Measurements from ENCODE around the gene GNPTAB. TPM values are rescaled to one million over a fixed set of nuclear protein-coding genes. Genes with fewer than 3 reads are reported as not detected.

The GNPTAB gene
- total and polyA plus RNA-seq, 2 of the 4 experiments (the other 2 are of a cell fraction): 16.0 to 24.2 TPM

GRCh38 chr12:101804409-101804808 is 26.4 kb downstream of the GNPTAB start:
- dilution Hi-C loops (cut with HindIII; ENCODE audit: low sequenced_read_pairs, unreplicated experiment): no loop called here

More at GRCh38 chr12:101804409-101804808, 26.4 kb downstream of the GNPTAB start:
- Histone ChIP-seq H3K56ac (ENCODE audit: extremely low read depth, insufficient read depth, low read length) (no peak overlapping the region), H2BK120ac (ENCODE audit: low read depth, low read length) (no peak overlapping the region), H4K8ac (ENCODE audit: low read depth in 2 of 2, low read length in 2 of 2) (no peak overlapping the region), H3K36me3 (ENCODE audit: control insufficient read depth, insufficient read depth, low read length) (no peaks in the 10 kb centered on the region), H4K91ac (ENCODE audit: insufficient read depth, low read depth, low read length) (no peak overlapping the region), H4K20me1 (ENCODE audit: insufficient read depth, low read length) (no peaks in the 10 kb centered on the region), H3K18ac (ENCODE audit: low read depth, low read length) (no peak overlapping the region), H3K4me3 (ENCODE audit: insufficient read depth, low read depth, low read length) (no peak overlapping the region), H2BK15ac (ENCODE audit: low read depth, low read length) (no peak overlapping the region), H3K9me3 (ENCODE audit: control insufficient read depth, insufficient read depth, low read length) (no peaks in the 10 kb centered on the region), H3K9me1 (ENCODE audit: insufficient read depth, low read length) (no peaks in the 10 kb centered on the region), H2BK20ac (ENCODE audit: low read depth, low read length) (no peak overlapping the region), H2AK9ac (replicated peaks; ENCODE audit: low read depth, low read length, poor library complexity) (no peak overlapping the region), H2BK5ac (ENCODE audit: low read depth, low read length, poor library complexity, severe bottlenecking) (no peak overlapping the region), H3K79me1 (ENCODE audit: low read depth in 1 of 2, low read length in 2 of 2) (peaks cover 3 to 12% of the 10 kb centered on the region in 2 experiments), H3K14ac (replicated peaks; ENCODE audit: low read depth, low read length) (no peak overlapping the region), H3K23ac (ENCODE audit: low read depth, low read length) (no peak overlapping the region), H3K27me3 (ENCODE audit: control insufficient read depth, insufficient read depth, low read length) (no peaks in the 10 kb centered on the region), H2AFZ (replicated peaks; ENCODE audit: low read length, poor library complexity) (no peak overlapping the region), H2AK5ac (ENCODE audit: low read depth, low read length) (no peak overlapping the region), H3K9ac (ENCODE audit: low read depth, low read length) (no peak overlapping the region), H3K27ac (ENCODE audit: insufficient read depth, low read length) (no peak overlapping the region), H3K4ac (ENCODE audit: low read depth, low read length) (no peak overlapping the region), H3K4me1 (ENCODE audit: control insufficient read depth, insufficient read depth, low read length) (no peaks in the 10 kb centered on the region), H4K5ac (ENCODE audit: low read depth, low read length) (no peak overlapping the region), H3K4me2 (ENCODE audit: low read depth, low read length) (no peak overlapping the region)
- CTCF ChIA-PET: no interaction called here
- ATAC-seq (ENCODE audit: low read depth) (no peak), DNase-seq (no peak)
- WGBS, 2 experiments (ENCODE audit: extremely low coverage in 2 of 2, insufficient read length in 1 of 2): no CpG with 5 or more reads among the region's 3 CpGs
- BruUV-seq (replicated peaks): no TSS peak
- in situ Hi-C loops (cut with MboI; ENCODE audit: low sequenced_read_pairs) (no loop called here), intact Hi-C loops (cut with micrococcal nuclease) (no loop called here)
- no peak for TF ChIP-seq RAD21 (IDR thresholded peaks at IDR 0.05; ENCODE audit: low read length)
- no peak for TF ChIP-seq BHLHE40 (IDR thresholded peaks at IDR 0.05; ENCODE audit: low read depth, low read length)
- no peak for TF ChIP-seq CHD1 (IDR thresholded peaks at IDR 0.05; ENCODE audit: low read depth, low read length)
- TF ChIP-seq MAFK (IDR thresholded peaks at IDR 0.05; ENCODE audit: low read depth, low read length): no peak
- TF ChIP-seq, protein P1, sequence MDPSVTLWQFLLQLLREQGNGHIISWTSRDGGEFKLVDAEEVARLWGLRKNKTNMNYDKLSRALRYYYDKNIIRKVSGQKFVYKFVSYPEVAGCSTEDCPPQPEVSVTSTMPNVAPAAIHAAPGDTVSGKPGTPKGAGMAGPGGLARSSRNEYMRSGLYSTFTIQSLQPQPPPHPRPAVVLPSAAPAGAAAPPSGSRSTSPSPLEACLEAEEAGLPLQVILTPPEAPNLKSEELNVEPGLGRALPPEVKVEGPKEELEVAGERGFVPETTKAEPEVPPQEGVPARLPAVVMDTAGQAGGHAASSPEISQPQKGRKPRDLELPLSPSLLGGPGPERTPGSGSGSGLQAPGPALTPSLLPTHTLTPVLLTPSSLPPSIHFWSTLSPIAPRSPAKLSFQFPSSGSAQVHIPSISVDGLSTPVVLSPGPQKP (IDR thresholded peaks at IDR 0.05; ENCODE audit: borderline replicate concordance, low read depth, low read length): no peak
- TF ChIP-seq, protein P2, sequence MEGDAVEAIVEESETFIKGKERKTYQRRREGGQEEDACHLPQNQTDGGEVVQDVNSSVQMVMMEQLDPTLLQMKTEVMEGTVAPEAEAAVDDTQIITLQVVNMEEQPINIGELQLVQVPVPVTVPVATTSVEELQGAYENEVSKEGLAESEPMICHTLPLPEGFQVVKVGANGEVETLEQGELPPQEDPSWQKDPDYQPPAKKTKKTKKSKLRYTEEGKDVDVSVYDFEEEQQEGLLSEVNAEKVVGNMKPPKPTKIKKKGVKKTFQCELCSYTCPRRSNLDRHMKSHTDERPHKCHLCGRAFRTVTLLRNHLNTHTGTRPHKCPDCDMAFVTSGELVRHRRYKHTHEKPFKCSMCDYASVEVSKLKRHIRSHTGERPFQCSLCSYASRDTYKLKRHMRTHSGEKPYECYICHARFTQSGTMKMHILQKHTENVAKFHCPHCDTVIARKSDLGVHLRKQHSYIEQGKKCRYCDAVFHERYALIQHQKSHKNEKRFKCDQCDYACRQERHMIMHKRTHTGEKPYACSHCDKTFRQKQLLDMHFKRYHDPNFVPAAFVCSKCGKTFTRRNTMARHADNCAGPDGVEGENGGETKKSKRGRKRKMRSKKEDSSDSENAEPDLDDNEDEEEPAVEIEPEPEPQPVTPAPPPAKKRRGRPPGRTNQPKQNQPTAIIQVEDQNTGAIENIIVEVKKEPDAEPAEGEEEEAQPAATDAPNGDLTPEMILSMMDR (conservative IDR thresholded peaks at IDR 0.05; ENCODE audit: low read depth, low read length): no peak
- TF ChIP-seq RFX5 (IDR thresholded peaks at IDR 0.05; ENCODE audit: low read depth, low read length): no peak
- TF ChIP-seq CEBPB (IDR thresholded peaks at IDR 0.05; ENCODE audit: low read depth, low read length): no peak
- no peak for TF ChIP-seq SMC3 (IDR thresholded peaks at IDR 0.05; ENCODE audit: low read depth, low read length)
- no peak for TF ChIP-seq POLR2A (IDR thresholded peaks at IDR 0.05; ENCODE audit: low read depth, low read length)
- TF ChIP-seq RCOR1 (IDR thresholded peaks at IDR 0.05; ENCODE audit: insufficient replicate concordance, low read length): no peak
- TF ChIP-seq MXI1 (IDR thresholded peaks at IDR 0.05; ENCODE audit: borderline replicate concordance, low read depth, low read length): no peak
- no peak for TF ChIP-seq NFE2L2 (IDR thresholded peaks at IDR 0.05; ENCODE audit: low read depth, low read length)
- POLR2A ChIA-PET (ENCODE audit: unreplicated experiment): no interaction called here
